DOHH2 (cell line): ENCODE measurements around the gene PRICKLE1.
A peak's percentile ranks its signal among the peaks of the same experiment; 100 is the strongest.

Source experiments
- H3F3A ChIP-seq: fragments of 200-600 bp; sonication (generic), shearing (Covaris generic); 2 replicates; pipeline ENCODE4 v1.6.0; 2016; ENCODE audit warnings: antibody characterized with exemption, mild to moderate bottlenecking; ENCODE audit not compliant: control insufficient read depth, insufficient read depth
- H3K27ac ChIP-seq: fragments of 200-600 bp; sonication (generic); 2 replicates; pipeline ENCODE4 v1.5.1; 2014; ENCODE audit warnings: low read depth, mild to moderate bottlenecking, low read length, moderate library complexity
- H3K27me3 ChIP-seq: fragments of 200-600 bp; sonication (generic); 2 replicates; pipeline ENCODE4 v1.6.1; 2014; ENCODE audit warnings: mild to moderate bottlenecking, low read length, mixed read lengths; ENCODE audit not compliant: control insufficient read depth
- H3K36me3 ChIP-seq: fragments of 200-600 bp; sonication (generic); 2 replicates; pipeline ENCODE4 v1.6.1; 2014; ENCODE audit warnings: mild to moderate bottlenecking, low read length, moderate library complexity, mixed read lengths; ENCODE audit not compliant: control insufficient read depth
- H3K4me1 ChIP-seq: fragments of 200-600 bp; sonication (generic); 2 replicates; pipeline ENCODE4 v1.6.1; 2014; ENCODE audit warnings: mild to moderate bottlenecking, low read length, mixed read lengths; ENCODE audit not compliant: control insufficient read depth
- H3K4me2 ChIP-seq: fragments of 200-600 bp; sonication (generic); 2 replicates; pipeline ENCODE4 v1.6.0; 2014; ENCODE audit warnings: mild to moderate bottlenecking, low read length, moderate library complexity
- H3K4me3 ChIP-seq: fragments of 200-600 bp; sonication (generic); 2 replicates; pipeline ENCODE4 v1.5.1; 2014; ENCODE audit warnings: mild to moderate bottlenecking, low read length, mixed read lengths
- H3K79me2 ChIP-seq: fragments of 200-600 bp; sonication (generic); 2 replicates; pipeline ENCODE4 v1.6.1; 2014; ENCODE audit warnings: mild to moderate bottlenecking, low read length, mixed read lengths; ENCODE audit not compliant: control insufficient read depth
- H3K9me2 ChIP-seq: fragments of 200-600 bp; sonication (generic); replicated peaks from 2 replicates; pipeline ENCODE4 v1.6.1; 2014; ENCODE audit warnings: mild to moderate bottlenecking, low read length, mixed read lengths; ENCODE audit not compliant: control insufficient read depth
- H3K9me3 ChIP-seq: fragments of 200-600 bp; sonication (generic); 2 replicates; pipeline ENCODE4 v1.6.1; 2014; ENCODE audit warnings: antibody characterized with exemption, low read length, mixed read lengths; ENCODE audit not compliant: control insufficient read depth, insufficient read depth
- H4K20me1 ChIP-seq: fragments of 200-600 bp; sonication (generic); 2 replicates; pipeline ENCODE4 v1.6.0; 2014; ENCODE audit warnings: low read depth, mild to moderate bottlenecking, antibody characterized with exemption, low read length, moderate library complexity; ENCODE audit not compliant: control insufficient read depth, insufficient read depth
- CTCF ChIP-seq: fragments of 200-600 bp; sonication (generic); IDR thresholded peaks from one replicate; pipeline ENCODE4 v1.5.1; 2014; ENCODE audit warnings: antibody characterized with exemption, mild to moderate bottlenecking, low read depth, low read length; ENCODE audit not compliant: poor library complexity, severe bottlenecking
- EZH2phosphoT487 ChIP-seq: fragments of 200-600 bp; sonication (generic); IDR thresholded peaks from 2 replicates; pipeline ENCODE4 v1.6.1; 2017; ENCODE audit warnings: borderline replicate concordance, mild to moderate bottlenecking, antibody characterized with exemption, low read length, moderate library complexity, mixed read lengths

The PRICKLE1 gene

DNA sequence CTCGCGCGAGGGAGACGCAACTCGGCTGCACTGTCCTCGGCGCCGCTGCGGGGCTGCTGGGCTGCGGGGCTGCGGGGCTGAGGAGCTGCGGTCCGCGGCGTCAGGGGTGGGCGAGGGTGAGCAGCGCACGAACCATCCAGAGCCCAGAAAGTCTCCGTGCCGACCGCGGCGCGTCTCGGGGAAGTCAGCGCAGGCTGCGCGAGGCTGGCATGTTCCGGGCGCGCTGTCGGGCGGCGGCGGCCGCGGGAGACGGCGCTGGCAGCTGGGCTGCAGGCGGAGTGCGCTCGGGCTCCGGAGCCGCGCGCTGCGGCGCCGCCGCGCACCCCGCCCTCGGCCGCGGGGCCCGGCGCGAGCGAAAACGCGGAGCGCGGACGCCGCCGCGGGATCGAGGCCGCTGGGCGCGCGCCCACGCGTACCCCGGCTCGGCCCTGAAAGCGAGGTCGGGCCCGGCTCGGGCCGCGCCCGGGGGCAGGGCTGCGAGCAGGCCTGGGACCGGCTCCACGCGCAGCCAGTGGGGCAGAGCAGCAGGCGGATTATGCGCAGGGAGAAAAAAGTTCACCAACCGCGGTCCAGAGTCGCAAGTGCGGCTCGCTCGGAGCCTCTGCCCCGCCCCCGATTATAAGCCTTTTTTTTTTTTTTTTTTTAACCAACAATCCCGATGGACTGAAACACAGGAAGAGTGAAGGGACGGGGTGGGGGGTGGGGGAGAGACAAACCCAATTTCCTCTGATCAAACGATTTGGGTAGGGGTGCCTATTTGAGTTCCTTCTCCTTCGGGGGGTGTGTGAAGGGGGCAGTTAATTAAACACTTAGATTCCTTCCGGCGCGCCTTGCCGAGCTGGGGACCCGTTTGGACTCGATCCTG is at the start of gene PRICKLE1:
Gene PRICKLE1, minus strand, starts transcription at position 282 of the 865 bp plus-strand sequence. CDS start 117,230 bp downstream, outside the sequence.
- TF ChIP-seq CTCF (no peak), EZH2phosphoT487 (no peak)
- H3K4me1 ChIP-seq = peaks cover 10% of the 10 kb centered on the region

GRCh38 chr12:42638697-42639096 is 49.2 kb upstream of the PRICKLE1 start:
- Histone ChIP-seq H4K20me1 (no peaks in the 10 kb centered on the region), H3K4me2 (no peak overlapping the region), H3K9me3 (no peaks in the 10 kb centered on the region), H3F3A (no peaks in the 10 kb centered on the region), H3K79me2 (no peaks in the 10 kb centered on the region), H3K36me3 (no peaks in the 10 kb centered on the region), H3K9me2 (no peaks in the 10 kb centered on the region), H3K4me1 (no peaks in the 10 kb centered on the region), H3K4me3 (no peak overlapping the region), H3K27ac (no peak overlapping the region), H3K27me3 (no peaks in the 10 kb centered on the region)
- TF ChIP-seq EZH2phosphoT487 = no peak
- TF ChIP-seq CTCF = no peak

More for the DNA sequence above, at the start of gene PRICKLE1:
- H4K20me1 ChIP-seq = no peaks in the 10 kb centered on the region
- no peaks in the 10 kb centered on the region for H3K9me2 ChIP-seq
- no peak within 1 kb of the TSS for H3K27ac ChIP-seq
- H3K4me3 ChIP-seq = peak within 1 kb of the TSS; percentile 58
- H3F3A ChIP-seq = no peaks in the 10 kb centered on the region
- no peaks in the 10 kb centered on the region for H3K9me3 ChIP-seq
- peaks cover 55% of the 10 kb centered on the region for H3K27me3 ChIP-seq
- peak within 1 kb of the TSS; percentile 73 for H3K4me2 ChIP-seq
- H3K36me3 ChIP-seq = no peaks in the 10 kb centered on the region
- no peaks in the 10 kb centered on the region for H3K79me2 ChIP-seq

- Histone ChIP-seq H3K4me3 (no peak overlapping the region), H3K27me3 (no peaks in the 10 kb centered on the region), H3K9me3 (no peaks in the 10 kb centered on the region), H3K4me2 (no peak overlapping the region), H3K79me2 (no peaks in the 10 kb centered on the region), H3K9me2 (no peaks in the 10 kb centered on the region), H4K20me1 (no peaks in the 10 kb centered on the region), H3K27ac (no peak overlapping the region), H3K4me1 (no peaks in the 10 kb centered on the region), H3K36me3 (no peaks in the 10 kb centered on the region), H3F3A (no peaks in the 10 kb centered on the region)
- TF ChIP-seq CTCF (no peak), EZH2phosphoT487 (no peak)
These were observed 48.5 kb upstream of the PRICKLE1 start for GRCh38 chr12:42638011-42638410.
